Central memory CD4-positive, alpha-beta T cell (primary cell): Measurements from ENCODE around the gene MX1.
"Not testable (repeated sequence)": the region's sequence is repeated elsewhere in the genome, so short reads cannot be mapped to it uniquely, and the experiment has no call there.

Experiments
- DNase-seq: peaks from one replicate; pipeline ENCODE4 v3.0.0; 2022

The MX1 gene

GRCh38 chr21:41410361-41410760 lies 15.7 kb upstream of the MX1 start:
- DNase-seq = no peak

DNA sequence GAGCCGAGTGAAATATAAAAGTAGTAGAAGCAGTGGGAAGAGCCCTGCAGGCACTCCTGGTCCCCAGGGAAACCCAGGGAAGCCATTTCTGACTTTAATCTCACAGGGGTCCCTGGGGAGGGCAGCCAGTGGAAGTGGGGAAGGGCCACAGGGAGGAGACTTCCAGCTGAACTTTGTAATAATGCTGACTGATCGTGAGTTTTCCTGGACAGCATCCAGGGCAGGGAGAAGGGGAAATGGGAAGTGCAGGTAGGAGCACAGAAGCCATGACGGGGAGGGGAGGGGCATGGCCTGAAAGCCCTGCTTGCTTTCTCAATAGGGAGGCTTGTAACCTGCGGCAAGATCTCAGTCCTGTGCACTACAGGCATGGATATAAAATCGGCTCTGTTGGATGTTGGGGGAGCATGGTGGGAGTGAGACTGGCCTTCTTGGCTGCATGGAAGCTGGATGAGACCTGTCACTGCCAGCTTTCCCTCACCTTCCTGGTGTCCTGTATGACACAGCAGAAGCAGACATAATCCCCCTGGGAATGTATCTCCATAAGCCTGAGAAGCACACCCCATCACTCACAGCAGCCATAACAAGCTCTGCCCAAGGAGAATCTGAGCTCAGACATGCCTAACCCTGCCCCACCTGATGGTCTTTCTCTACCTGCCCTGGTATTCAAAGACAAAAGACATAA lies 15.1 kb upstream of the MX1 start:
- no peak for DNase-seq

DNA sequence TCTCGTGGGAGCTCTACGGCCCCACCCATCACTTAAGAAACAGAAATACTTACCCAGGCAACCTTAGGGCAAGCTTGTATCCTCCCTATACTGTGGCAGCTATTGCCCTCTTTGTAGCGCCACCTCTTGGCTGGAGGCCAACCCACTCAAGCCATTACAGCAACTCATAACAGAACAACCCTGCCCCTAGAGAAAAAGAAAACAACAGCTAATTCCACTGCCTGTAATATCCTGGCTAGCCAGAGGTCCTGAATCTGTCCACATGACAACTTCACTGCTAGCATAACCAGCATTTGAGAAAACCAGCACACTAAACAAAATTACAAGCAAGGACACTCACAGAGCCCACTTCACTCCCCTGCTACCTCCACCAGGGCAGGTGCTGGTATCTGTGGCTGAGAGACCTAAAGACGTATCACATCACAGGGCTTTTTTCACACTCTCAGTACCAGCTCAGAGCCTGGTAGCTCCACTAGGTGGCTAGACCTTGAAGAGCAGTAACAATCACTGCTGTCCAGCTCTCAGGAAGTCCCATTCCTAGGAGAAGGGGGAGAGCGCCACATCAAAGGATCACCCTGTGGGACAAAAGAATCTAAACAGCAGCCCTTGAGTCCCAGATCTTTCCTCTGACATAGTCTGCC lies 14.5 kb upstream of the MX1 start:
- DNase-seq = peak; percentile 10

GRCh38 chr21:41417505-41417904 lies 8.5 kb upstream of the MX1 start:
- not testable (repeated sequence) for DNase-seq

DNA sequence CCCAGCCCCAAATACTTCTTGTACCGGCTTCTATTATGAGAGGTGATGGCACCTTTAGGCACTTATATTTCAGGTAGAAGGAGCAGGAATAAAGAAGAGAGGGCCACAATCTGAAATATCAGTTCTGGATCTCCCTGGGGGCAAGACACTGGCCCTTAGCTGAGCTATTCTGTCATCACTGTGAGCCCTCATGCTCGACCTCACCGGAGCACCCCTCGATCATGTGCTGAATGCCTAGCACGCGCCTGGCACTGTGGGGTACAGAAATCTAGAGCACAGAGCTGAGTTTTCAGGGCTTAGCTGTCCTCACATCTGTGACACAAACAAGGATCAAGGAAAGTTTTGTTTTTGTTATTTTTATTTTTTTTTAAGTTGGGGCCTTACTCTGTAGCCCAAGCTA lies 7.6 kb upstream of the MX1 start:
- DNase-seq = no peak

DNA sequence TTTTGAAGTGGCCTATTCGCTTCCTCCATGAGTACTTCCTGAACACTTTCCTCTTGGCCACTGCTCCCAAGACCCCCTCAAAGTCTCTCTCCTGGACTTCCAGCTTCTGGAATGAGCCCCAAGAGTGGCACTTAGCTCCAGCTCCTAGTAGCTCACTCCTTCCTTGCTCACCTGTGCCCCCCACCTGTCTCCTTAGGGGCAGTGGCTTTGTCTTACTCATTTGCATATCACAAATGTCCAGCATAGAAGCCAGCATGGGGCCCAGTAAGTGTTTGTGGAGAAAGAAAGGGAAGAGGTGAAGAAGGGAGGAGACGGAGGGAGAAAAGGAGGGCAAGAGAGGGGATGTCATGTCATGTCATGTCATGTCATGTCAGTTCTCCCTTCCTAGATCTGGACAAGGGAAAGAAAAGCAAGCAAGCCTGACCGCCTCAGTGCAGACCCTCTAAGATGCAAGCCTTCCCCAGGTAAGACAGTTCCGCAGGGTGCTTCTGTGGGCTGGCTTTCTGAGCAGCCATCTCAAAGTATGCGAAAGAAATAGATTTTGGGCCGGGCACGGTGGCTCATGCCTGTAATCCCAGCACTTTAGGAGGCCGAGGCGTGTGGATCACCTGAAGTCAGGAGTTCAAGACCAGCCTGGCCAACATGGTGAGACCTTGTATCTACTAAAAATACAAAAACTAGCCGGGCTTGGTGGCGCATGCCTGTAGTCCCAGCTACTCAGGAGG lies 6.9 kb upstream of the MX1 start:
- no peak for DNase-seq

DNA sequence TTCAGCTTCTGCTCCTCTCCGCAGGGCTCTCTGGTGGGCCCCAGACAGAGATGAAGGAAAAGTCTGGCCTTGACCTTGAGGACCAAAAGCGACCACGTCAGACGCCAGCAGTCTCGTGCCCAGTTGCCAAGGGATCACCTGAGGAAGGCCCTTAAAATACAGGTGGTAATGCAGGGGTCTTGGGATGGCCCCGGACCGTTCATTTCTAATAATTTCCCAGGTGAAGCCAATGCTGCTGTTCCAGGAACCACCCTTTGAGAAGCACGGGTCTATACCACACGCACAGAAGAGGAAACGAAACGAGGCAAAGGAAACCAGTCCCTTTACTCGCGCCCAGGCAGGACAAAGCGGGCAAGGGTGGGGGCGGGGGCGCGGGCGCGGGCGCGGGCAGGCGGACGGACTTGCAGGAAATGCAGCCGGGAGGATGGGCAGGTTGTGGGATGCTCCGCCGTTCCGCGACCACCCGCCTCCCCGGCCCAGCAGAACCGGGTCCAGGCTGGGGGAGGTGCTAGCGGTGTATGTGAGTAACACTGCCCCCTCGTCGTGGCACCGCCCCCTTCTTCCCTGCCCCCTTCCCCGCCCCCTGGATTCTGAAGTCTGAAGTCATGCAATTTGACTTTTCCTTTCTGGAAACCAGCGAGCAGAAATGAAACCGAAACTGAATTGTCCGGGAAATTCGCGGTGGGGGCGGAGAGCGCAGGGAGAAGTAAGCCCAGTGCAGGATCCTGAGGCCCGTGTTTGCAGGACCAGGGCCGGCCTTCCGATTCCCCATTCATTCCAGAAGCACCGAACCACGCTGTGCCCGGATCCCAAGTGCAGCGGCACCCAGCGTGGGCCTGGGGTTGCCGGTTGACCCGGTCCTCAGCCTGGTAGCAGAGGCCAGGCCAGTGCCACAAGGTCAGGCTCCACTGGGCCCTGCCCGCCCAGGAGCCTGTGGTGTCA lies 5.8 kb upstream of the MX1 start:
- peak; percentile 28 for DNase-seq

DNA sequence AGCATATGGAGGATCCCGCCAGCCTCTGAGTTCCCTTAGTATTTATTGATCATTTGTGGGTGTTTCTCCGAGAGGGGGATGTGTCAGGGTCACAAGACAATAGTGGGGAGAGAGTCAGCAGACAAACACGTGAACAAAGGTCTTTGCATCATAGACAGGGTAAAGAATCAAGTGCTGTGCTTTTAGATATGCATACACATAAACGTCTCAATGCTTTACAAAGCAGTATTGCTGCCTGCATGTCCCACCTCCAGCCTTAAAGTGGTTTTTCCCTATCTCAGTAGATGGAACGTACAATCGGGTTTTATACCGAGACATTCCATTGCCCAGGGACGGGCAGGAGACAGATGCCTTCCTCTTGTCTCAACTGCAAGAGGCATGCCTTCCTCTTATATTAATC lies 5.0 kb upstream of the MX1 start:
- DNase-seq = not testable (repeated sequence)

DNA sequence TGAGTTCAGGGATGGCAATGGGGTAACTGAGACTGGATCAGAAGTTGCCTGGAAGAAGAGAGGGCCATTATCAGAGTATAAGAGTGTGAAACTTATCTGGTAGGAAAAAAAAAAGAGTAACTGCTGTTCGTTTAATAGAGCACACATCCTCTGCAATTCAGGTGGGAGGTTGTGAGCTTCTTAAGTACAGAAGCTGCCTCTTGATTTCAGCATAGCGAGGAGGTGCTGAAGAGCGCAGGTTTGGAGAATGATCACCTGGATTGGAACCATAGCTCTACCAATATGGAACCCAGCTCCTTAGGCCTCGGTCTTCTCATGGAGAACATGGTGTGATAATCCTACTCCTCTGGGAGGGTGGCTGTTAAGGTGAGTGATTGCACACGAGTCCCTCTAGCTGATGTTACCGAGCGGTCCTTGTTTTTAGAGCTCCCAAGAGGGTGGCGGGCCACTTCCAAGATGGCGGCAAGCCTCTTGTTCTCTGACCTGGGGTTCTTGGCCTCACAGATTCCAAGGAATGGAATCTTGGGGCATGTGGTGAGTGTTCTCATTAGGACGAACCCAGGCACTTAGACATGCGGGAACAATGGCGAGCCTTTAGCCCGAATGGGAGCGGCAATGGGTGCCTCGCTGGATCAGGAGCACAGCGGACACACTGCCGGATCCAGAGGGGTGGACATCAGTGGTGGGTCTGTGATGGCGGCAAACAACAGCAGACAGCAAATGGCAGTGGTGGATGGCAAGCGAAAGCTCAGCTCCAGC lies 3.3 kb upstream of the MX1 start:
- no peak for DNase-seq

DNA sequence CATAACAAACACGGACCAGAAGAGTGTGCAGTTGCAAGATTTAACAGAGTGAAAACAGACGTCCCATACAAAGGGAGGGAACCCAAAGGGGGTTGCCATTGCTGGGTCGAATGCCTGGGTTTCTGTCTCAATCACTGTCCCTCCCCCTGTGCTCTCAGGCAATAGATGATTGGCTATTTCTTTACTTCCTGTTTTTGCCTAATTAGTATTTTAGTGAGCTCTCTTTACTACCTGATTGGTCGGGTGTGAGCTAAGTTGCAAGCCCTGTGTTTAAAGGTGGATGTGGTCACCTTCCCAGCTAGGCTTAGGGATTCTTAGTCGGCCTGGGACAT lies 2.8 kb upstream of the MX1 start:
- not testable (repeated sequence) for DNase-seq

DNA sequence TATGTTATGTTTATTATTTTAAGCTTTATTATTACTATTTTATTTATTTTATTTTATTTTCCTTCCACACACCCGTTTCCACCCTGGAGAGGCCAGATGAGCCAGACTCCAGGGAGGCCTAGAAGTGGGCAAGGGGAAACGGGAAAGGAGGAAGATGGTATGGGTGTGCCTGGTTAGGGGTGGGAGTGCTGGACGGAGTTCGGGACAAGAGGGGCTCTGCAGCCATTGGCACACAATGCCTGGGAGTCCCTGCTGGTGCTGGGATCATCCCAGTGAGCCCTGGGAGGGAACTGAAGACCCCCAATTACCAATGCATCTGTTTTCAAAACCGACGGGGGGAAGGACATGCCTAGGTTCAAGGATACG lies 468 bp upstream of the MX1 start:
- no peak for DNase-seq

- no peak for DNase-seq
These were observed 801 bp downstream of the MX1 start for GRCh38 chr21:41426676-41427404.

DNA sequence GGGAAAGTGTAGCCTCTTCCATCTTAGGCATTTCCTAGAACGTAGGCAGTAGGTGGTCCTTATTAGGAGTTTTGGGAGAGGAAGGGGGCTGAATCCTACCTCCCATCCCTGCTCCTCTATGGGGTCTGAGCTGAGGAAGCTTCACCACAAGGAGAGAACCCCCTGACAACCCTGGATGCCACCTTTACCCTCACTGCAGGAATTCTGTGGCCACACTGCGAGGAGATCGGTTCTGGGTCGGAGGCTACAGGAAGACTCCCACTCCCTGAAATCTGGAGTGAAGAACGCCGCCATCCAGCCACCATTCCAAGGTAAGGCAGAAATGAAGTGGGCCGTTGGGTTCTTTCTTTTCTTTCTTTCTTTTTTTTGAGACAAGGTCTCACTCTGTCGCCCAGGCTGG lies 1.5 kb downstream of the MX1 start:
- DNase-seq = no peak

- no peak for DNase-seq
These were observed 2.3 kb downstream of the MX1 start for GRCh38 chr21:41428311-41428710.

- DNase-seq = no peak
These were observed 2.8 kb downstream of the MX1 start for GRCh38 chr21:41428847-41429246.

DNA sequence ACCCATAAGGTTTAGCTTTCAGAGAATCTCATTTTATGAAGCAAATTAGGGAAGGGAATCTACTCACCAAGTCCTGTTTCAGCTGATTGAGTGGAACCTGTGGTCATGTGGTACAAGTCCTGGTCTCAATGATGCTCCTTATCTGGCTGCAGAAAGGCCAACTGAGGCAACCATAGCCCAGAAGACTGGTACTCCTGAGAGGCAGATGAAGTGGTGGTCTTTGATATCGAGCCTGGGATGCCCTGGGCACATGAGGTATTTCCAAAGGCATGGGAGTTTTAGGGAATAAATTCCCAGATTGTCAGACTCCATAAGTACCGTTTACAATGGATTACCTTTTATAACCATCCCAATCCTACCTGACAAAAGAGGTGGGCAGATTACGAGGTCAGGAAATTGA lies 3.3 kb downstream of the MX1 start:
- DNase-seq = no peak

GRCh38 chr21:41429925-41430491 lies 4.0 kb downstream of the MX1 start:
- no peak for DNase-seq

- DNase-seq = no peak
These were observed 5.9 kb downstream of the MX1 start for GRCh38 chr21:41431788-41432548.

DNA sequence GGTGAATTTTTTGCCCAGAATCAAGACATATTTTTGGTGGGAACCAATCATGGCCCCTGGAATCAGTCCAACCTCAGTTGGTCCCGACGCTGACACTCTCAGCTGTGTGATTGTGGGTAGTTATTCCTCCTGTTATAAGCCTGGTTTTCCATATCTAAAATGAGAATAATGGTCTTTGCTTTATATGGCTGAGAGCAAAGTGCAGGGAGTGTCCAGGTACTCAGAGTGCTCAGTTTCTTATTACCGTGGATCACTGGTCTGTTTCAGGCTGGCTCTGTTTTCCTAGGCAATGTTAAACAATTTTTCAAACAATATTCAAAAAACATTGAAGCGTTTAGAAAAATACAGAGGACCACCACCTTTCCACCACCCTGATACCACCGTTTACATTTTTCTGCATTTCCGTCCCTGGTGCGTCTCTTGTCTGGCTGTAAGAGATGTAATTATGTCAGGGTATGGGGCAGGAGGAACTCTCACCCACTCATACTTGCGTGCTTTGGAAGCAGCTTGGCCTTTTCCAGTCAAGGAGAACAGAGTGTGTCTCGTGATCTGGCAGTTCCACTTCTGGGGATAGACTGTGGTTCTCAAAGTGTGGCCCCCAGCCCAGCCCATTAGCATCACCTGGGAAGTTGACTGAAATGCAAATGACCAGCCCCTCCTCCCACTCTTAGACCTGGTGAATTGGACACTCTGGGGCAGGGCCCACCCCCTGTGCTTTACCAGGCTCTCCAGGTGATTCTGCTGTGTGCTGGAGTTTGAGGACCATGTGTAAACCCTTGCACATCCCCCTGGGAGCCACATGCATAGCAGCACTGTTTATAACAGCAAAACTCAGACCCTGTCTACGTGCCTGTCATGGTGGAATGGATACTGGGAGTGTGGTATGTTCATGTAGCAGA lies 6.8 kb downstream of the MX1 start:
- DNase-seq = no peak

- no peak for DNase-seq
These were observed 7.5 kb downstream of the MX1 start for GRCh38 chr21:41433566-41433965.
